ENCODE measurements around the gene TAF4B. TPM values are rescaled to one million over a fixed set of nuclear protein-coding genes. Genes with fewer than 3 reads are reported as not detected.

The TAF4B gene
- total RNA-seq, 1 donor = 5.1 TPM

GRCh38 chr18:26342646-26343045, 116.4 kb downstream of the TAF4B start:
- Histone ChIP-seq H4K20me1 (ENCODE audit: insufficient read depth, low read length) (no peaks in the 10 kb centered on the region), H3K79me2 (ENCODE audit: insufficient read depth, low read length) (no peaks in the 10 kb centered on the region), H3K9me3 (ENCODE audit: low read depth, low read length) (peaks cover 2% of the 10 kb centered on the region), H3K4me3 (ENCODE audit: insufficient read depth, low read length) (no peak overlapping the region), H3K4me2 (ENCODE audit: insufficient read depth, low read length) (no peak overlapping the region), H3K4me1 (ENCODE audit: insufficient read depth, low read length) (no peaks in the 10 kb centered on the region), H3K27me3 (ENCODE audit: insufficient read depth, low read length) (no peaks in the 10 kb centered on the region), H3K27ac (ENCODE audit: low read depth, low read length) (no peak overlapping the region), H3K36me3 (ENCODE audit: insufficient read depth, low read length) (no peaks in the 10 kb centered on the region), H2AFZ (ENCODE audit: low read length) (no peak overlapping the region)
- TF ChIP-seq, protein P1, sequence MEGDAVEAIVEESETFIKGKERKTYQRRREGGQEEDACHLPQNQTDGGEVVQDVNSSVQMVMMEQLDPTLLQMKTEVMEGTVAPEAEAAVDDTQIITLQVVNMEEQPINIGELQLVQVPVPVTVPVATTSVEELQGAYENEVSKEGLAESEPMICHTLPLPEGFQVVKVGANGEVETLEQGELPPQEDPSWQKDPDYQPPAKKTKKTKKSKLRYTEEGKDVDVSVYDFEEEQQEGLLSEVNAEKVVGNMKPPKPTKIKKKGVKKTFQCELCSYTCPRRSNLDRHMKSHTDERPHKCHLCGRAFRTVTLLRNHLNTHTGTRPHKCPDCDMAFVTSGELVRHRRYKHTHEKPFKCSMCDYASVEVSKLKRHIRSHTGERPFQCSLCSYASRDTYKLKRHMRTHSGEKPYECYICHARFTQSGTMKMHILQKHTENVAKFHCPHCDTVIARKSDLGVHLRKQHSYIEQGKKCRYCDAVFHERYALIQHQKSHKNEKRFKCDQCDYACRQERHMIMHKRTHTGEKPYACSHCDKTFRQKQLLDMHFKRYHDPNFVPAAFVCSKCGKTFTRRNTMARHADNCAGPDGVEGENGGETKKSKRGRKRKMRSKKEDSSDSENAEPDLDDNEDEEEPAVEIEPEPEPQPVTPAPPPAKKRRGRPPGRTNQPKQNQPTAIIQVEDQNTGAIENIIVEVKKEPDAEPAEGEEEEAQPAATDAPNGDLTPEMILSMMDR (IDR thresholded peaks at IDR 0.05; ENCODE audit: extremely low read depth, low read depth, low read length) = no peak
- no peak for DNase-seq (ENCODE audit: insufficient read length, low spot score, missing footprints)

DNA sequence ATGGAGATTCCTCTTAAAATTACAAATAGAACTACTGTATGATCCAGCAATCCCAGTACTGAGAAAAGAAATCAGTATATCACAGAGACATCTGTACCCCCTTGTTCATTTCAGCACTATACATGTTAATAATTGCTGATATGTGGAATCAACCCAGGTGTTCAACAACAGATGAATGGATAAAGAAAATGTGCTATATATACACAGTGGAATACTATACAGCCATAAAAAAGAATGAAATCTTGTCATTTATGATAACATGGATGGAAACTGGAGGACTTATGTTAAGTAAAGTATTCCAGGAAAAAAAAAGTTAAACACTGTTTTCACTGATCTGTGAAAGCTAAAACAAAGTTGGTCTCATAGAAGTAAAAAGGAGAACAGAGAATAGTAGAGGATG, 124.7 kb downstream of the TAF4B start:
- Histone ChIP-seq H3K27ac (ENCODE audit: low read depth, low read length) (no peak overlapping the region), H3K36me3 (ENCODE audit: insufficient read depth, low read length) (no peaks in the 10 kb centered on the region), H3K4me2 (ENCODE audit: insufficient read depth, low read length) (no peak overlapping the region), H3K4me3 (ENCODE audit: insufficient read depth, low read length) (no peak overlapping the region), H4K20me1 (ENCODE audit: insufficient read depth, low read length) (no peaks in the 10 kb centered on the region), H3K4me1 (ENCODE audit: insufficient read depth, low read length) (no peaks in the 10 kb centered on the region), H2AFZ (ENCODE audit: low read length) (no peak overlapping the region), H3K79me2 (ENCODE audit: insufficient read depth, low read length) (no peaks in the 10 kb centered on the region), H3K9me3 (ENCODE audit: low read depth, low read length) (peaks cover 2% of the 10 kb centered on the region), H3K27me3 (ENCODE audit: insufficient read depth, low read length) (no peaks in the 10 kb centered on the region)
- no peak for DNase-seq (ENCODE audit: insufficient read length, low spot score, missing footprints)
- TF ChIP-seq, protein P1 (IDR thresholded peaks at IDR 0.05; ENCODE audit: extremely low read depth, low read depth, low read length) = no peak

- no peak overlapping the region for H2AFZ ChIP-seq (ENCODE audit: low read length)
- no peak overlapping the region for H3K4me3 ChIP-seq (ENCODE audit: insufficient read depth, low read length)
- TF ChIP-seq, protein P1 (IDR thresholded peaks at IDR 0.05; ENCODE audit: extremely low read depth, low read depth, low read length) = no peak
- H3K4me1 ChIP-seq (ENCODE audit: insufficient read depth, low read length) = no peaks in the 10 kb centered on the region
- H3K4me2 ChIP-seq (ENCODE audit: insufficient read depth, low read length) = no peak overlapping the region
- H3K27me3 ChIP-seq (ENCODE audit: insufficient read depth, low read length) = no peaks in the 10 kb centered on the region
- no peaks in the 10 kb centered on the region for H3K79me2 ChIP-seq (ENCODE audit: insufficient read depth, low read length)
- no peak overlapping the region for H3K27ac ChIP-seq (ENCODE audit: low read depth, low read length)
- no peaks in the 10 kb centered on the region for H4K20me1 ChIP-seq (ENCODE audit: insufficient read depth, low read length)
- DNase-seq (ENCODE audit: insufficient read length, low spot score, missing footprints) = no peak
- H3K9me3 ChIP-seq (ENCODE audit: low read depth, low read length) = no peaks in the 10 kb centered on the region
- H3K36me3 ChIP-seq (ENCODE audit: insufficient read depth, low read length) = no peaks in the 10 kb centered on the region
These were observed 130.0 kb downstream of the TAF4B start for GRCh38 chr18:26356045-26356785.

DNA sequence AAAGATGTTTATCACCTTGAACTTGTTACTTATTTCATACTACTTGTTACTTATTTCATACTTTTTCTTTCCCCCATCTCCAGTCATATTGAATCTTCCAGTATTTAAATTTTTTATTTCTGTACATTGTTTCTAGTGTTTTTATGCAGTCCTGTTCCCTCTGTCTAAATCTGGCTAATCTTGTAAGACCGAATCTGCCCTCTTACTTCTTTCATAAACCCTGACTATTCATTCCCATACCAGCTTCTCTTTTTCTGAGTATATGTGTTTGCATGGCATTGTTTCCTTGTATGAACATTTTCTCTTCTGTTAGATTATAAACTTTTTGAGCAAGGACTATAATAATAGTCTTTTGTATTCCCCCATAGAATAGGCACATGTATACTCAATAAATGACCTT, 131.7 kb downstream of the TAF4B start:
- Histone ChIP-seq H3K36me3 (ENCODE audit: insufficient read depth, low read length) (no peaks in the 10 kb centered on the region), H3K27ac (ENCODE audit: low read depth, low read length) (no peak overlapping the region), H3K4me1 (ENCODE audit: insufficient read depth, low read length) (no peaks in the 10 kb centered on the region), H4K20me1 (ENCODE audit: insufficient read depth, low read length) (no peaks in the 10 kb centered on the region), H3K4me3 (ENCODE audit: insufficient read depth, low read length) (no peak overlapping the region), H2AFZ (ENCODE audit: low read length) (no peak overlapping the region), H3K4me2 (ENCODE audit: insufficient read depth, low read length) (no peak overlapping the region), H3K27me3 (ENCODE audit: insufficient read depth, low read length) (no peaks in the 10 kb centered on the region), H3K79me2 (ENCODE audit: insufficient read depth, low read length) (no peaks in the 10 kb centered on the region), H3K9me3 (ENCODE audit: low read depth, low read length) (no peaks in the 10 kb centered on the region)
- no peak for DNase-seq (ENCODE audit: insufficient read length, low spot score, missing footprints)
- TF ChIP-seq, protein P1 (IDR thresholded peaks at IDR 0.05; ENCODE audit: extremely low read depth, low read depth, low read length) = no peak

Measured in osteoblast (primary cell).